HEK293 (cell line): ENCODE measurements around the gene ARHGAP30.

Experiments
- ATF2 ChIP-seq: fragments of 450-650 bp; formaldehyde crosslinking; IDR thresholded peaks from 2 replicates; pipeline ENCODE4 v1.5.1; 2016; ENCODE audit warnings: missing biosample characterization, missing genetic modification characterization, low read depth
- CTCF ChIP-seq: fragments of 450-650 bp; formaldehyde crosslinking; IDR thresholded peaks from 2 replicates; pipeline ENCODE4 v1.5.1; 2016; ENCODE audit warnings: missing biosample characterization, missing genetic modification characterization
- GLI4 ChIP-seq: fragments of 450-650 bp; formaldehyde crosslinking; IDR thresholded peaks from 2 replicates; pipeline ENCODE4 v1.5.1; 2016; ENCODE audit warnings: missing biosample characterization, missing genetic modification characterization
- OVOL3 ChIP-seq: fragments of 450-650 bp; formaldehyde crosslinking; IDR thresholded peaks from 2 replicates; pipeline ENCODE4 v1.5.1; 2016; ENCODE audit warnings: missing biosample characterization, missing genetic modification characterization
- PRDM4 ChIP-seq: fragments of 450-650 bp; formaldehyde crosslinking; IDR thresholded peaks from 2 replicates; pipeline ENCODE4 v1.5.1; 2017; ENCODE audit warnings: missing biosample characterization, missing genetic modification characterization
- TCF7L2 ChIP-seq: IDR thresholded peaks from 2 replicates; pipeline ENCODE4 v1.6.1; 2011; ENCODE audit warnings: low read depth, mild to moderate bottlenecking, inconsistent platforms, low read length, moderate library complexity, borderline replicate concordance
- ZBTB20 ChIP-seq: fragments of 450-650 bp; formaldehyde crosslinking; IDR thresholded peaks from 2 replicates; pipeline ENCODE4 v1.5.1; 2016; ENCODE audit warnings: missing biosample characterization, missing genetic modification characterization
- ZBTB26 ChIP-seq: fragments of 450-650 bp; formaldehyde crosslinking; optimal IDR thresholded peaks from 2 replicates; pipeline ENCODE3; 2016; ENCODE audit warnings: missing biosample characterization, mild to moderate bottlenecking, missing genetic modification characterization
- ZNF266 ChIP-seq: fragments of 450-650 bp; formaldehyde crosslinking; IDR thresholded peaks from 2 replicates; pipeline ENCODE4 v1.5.1; 2016; ENCODE audit warnings: missing biosample characterization, missing genetic modification characterization, low read depth
- ZNF473 ChIP-seq: fragments of 450-650 bp; formaldehyde crosslinking; IDR thresholded peaks from 2 replicates; pipeline ENCODE4 v1.5.1; 2017; ENCODE audit warnings: missing biosample characterization, missing genetic modification characterization
- ZNF585B ChIP-seq: fragments of 450-650 bp; formaldehyde crosslinking; IDR thresholded peaks from 2 replicates; pipeline ENCODE4 v1.5.1; 2016; ENCODE audit warnings: missing biosample characterization, missing genetic modification characterization
- ZNF610 ChIP-seq: fragments of 450-650 bp; formaldehyde crosslinking; IDR thresholded peaks from 2 replicates; pipeline ENCODE4 v1.5.1; 2016; ENCODE audit warnings: missing biosample characterization, missing genetic modification characterization, borderline replicate concordance
- ZNF792 ChIP-seq: fragments of 450-650 bp; formaldehyde crosslinking; IDR thresholded peaks from 2 replicates; pipeline ENCODE4 v1.5.1; 2016; ENCODE audit warnings: missing biosample characterization, missing genetic modification characterization
- ZSCAN30 ChIP-seq: fragments of 450-650 bp; IDR thresholded peaks from 2 replicates; pipeline ENCODE4 v1.5.1; 2018; ENCODE audit warnings: missing biosample characterization, mild to moderate bottlenecking, missing genetic modification characterization, moderate library complexity

GRCh38 chr1:161099090-161099802 is 29.6 kb upstream of the ARHGAP30 start:
- TF ChIP-seq ZNF610 (no peak), ZBTB26 (tag by site-specific recombination) (no peak), CTCF (tag by site-specific recombination) (no peak), ZNF473 (no peak), OVOL3 (tag by site-specific recombination) (no peak), ATF2 (no peak), ZSCAN30 (tag by site-specific recombination) (no peak), ZNF792 (tag by site-specific recombination) (no peak), GLI4 (tag by site-specific recombination) (no peak), PRDM4 (tag by site-specific recombination) (no peak), TCF7L2 (no peak), ZNF585B (tag by site-specific recombination) (no peak), ZNF266 (no peak), ZBTB20 (tag by site-specific recombination) (no peak)
